ENCODE measurements around the gene SUPT20H.

Gene SUPT20H

DNA sequence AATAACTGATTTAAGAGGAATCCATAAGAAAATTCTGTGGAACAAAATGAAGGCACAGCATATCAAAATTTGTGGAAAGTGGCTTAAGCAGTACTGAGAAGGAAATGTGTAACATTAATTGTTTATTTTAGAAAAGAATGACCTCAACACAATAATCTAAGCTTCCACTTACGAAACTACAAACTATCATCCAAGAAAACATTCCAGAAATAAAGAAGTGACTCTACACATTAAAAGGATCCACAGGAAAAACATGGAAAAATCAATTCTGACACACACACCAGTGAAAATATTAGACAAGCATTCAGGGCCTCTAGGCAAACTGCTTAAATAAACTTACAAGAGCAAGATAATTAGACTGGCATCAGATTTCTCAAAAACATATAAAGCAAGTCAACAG, 44.9 kb downstream of the SUPT20H start:
- DNase-seq (ENCODE audit: extremely low spot score) = no peak
- CTCF ChIA-PET = no interaction called here
- POLR2A ChIA-PET = no interaction called here
- TF ChIP-seq FOXA1 (IDR thresholded peaks at IDR 0.05) (no peak), BHLHE40 (IDR thresholded peaks at IDR 0.05; ENCODE audit: borderline replicate concordance) (no peak)

DNA sequence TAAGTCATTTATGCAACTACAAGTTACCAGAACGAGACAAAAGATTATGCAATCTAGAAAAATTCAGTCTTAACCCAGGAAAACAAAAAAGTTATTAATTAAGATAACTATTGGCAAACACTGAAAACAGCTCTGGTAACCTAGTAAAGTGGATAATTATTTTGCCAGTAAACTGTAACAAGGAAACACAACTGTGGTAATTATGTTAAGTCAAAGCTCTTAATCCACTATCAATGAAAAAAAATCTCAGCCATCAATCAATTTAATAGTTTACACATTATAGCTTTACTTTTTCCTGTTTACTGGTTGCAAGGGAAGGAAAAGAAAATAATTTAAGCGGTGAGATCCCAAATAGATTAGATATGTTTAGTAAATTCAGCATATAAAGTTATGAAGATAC, 47.7 kb downstream of the SUPT20H start:
- ChIA-PET POLR2A (interaction anchor here (1.7 kb wide), 1 partner anchor 11 kb away, joined by 5 read pairs; the partner anchor contains the start of gene EXOSC8), CTCF (no interaction called here)
- DNase-seq (ENCODE audit: extremely low spot score) = no peak
- TF ChIP-seq ELF4 (IDR thresholded peaks at IDR 0.05) (no peak), BHLHE40 (IDR thresholded peaks at IDR 0.05; ENCODE audit: borderline replicate concordance) (no peak), FOXA1 (IDR thresholded peaks at IDR 0.05) (no peak)
- TF ChIP-seq, protein P1, sequence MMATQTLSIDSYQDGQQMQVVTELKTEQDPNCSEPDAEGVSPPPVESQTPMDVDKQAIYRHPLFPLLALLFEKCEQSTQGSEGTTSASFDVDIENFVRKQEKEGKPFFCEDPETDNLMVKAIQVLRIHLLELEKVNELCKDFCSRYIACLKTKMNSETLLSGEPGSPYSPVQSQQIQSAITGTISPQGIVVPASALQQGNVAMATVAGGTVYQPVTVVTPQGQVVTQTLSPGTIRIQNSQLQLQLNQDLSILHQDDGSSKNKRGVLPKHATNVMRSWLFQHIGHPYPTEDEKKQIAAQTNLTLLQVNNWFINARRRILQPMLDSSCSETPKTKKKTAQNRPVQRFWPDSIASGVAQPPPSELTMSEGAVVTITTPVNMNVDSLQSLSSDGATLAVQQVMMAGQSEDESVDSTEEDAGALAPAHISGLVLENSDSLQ (IDR thresholded peaks at IDR 0.05) = peak; percentile 44; the same call in 1 of the 2 replicates

DNA sequence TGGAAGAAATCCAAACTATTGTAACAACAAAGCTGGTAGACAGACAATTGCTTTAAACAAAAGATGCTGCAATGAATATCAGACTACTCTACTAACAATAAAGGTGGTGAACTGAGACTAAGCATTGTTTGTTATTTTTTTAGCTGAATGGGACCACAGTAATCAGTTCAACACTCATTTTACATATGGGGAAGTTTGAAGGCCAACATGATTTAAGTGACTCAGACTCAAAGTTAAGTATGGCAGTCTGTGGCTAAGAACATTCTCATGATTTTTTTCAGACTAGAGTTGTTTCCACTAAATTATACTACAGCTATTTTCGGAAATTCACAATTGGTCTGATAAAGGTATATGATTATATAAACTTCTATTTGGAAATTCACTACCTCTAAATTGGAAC, 48.5 kb downstream of the SUPT20H start:
- no peak for DNase-seq (ENCODE audit: extremely low spot score)
- ChIA-PET POLR2A (interaction anchor here (1.0 kb wide), 1 partner anchor 9 kb away, joined by 3 read pairs; no protein-coding TSS in a partner anchor), CTCF (no interaction called here)
- TF ChIP-seq SUZ12 (IDR thresholded peaks at IDR 0.05) (no peak), BHLHE40 (IDR thresholded peaks at IDR 0.05; ENCODE audit: borderline replicate concordance) (no peak), FOXA1 (IDR thresholded peaks at IDR 0.05) (no peak), ZNF384 (IDR thresholded peaks at IDR 0.05) (no peak), CTBP1 (IDR thresholded peaks at IDR 0.05; ENCODE audit: borderline replicate concordance) (no peak), NFRKB (IDR thresholded peaks at IDR 0.05) (no peak), L3MBTL2 (conservative IDR thresholded peaks at IDR 0.05) (no peak), FOXM1 (IDR thresholded peaks at IDR 0.05; ENCODE audit: borderline replicate concordance) (no peak), HDGF (IDR thresholded peaks at IDR 0.05; ENCODE audit: borderline replicate concordance) (no peak), LEF1 (IDR thresholded peaks at IDR 0.05; ENCODE audit: borderline replicate concordance) (no peak), ARNT (IDR thresholded peaks at IDR 0.05) (no peak), TARDBP (IDR thresholded peaks at IDR 0.05) (no peak), ELF4 (IDR thresholded peaks at IDR 0.05) (no peak)

DNA sequence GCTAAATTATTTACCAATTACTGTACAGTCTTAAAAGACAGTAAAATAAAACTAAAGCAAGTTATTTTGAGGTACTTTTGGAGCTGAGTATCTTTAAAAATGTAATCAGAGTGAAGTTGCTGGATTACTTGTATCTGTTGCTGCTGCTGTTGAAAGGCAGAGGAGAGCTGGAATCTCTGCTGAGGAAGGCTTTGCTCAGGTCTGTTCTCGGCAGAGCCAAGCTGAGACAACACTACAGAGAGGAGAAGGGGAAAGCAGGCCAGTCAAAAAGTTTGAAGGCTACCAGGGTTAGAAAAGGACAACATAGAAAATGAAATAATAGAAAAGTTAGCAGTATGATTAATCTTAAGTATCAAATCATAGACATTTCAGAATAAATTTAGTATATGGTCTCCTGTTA, 49.1 kb downstream of the SUPT20H start:
- ChIA-PET POLR2A (interaction anchor here (1.0 kb wide), 1 partner anchor 9 kb away, joined by 3 read pairs; no protein-coding TSS in a partner anchor), CTCF (no interaction called here)
- DNase-seq (ENCODE audit: extremely low spot score) = no peak
- no peak for TF ChIP-seq NFRKB (IDR thresholded peaks at IDR 0.05)
- no peak for TF ChIP-seq ELF4 (IDR thresholded peaks at IDR 0.05)
- no peak for TF ChIP-seq TARDBP (IDR thresholded peaks at IDR 0.05)
- TF ChIP-seq SUZ12 (IDR thresholded peaks at IDR 0.05) = no peak

DNA sequence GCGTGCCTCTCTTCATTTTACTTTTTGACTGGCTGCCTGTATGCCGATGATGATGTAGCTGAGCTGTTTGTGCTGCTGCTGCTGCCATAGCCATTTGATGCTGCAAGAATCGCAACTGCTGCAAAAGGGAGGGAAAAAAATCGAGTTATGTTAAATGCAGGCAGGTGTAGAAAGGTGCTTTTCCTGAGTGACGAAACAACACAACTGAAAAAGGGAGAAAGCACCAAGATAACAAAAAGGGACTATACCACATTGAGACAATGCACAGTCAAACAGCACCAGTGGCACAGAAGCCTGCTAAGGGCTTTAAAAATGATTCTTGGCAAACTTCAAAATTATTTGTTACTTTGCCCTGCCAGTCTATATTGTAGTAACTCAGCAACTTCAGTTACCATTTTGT, 49.8 kb downstream of the SUPT20H start:
- TF ChIP-seq FOXM1 (IDR thresholded peaks at IDR 0.05; ENCODE audit: borderline replicate concordance) (no peak), BHLHE40 (IDR thresholded peaks at IDR 0.05; ENCODE audit: borderline replicate concordance) (no peak), ZNF384 (IDR thresholded peaks at IDR 0.05) (no peak), FOXK2 (IDR thresholded peaks at IDR 0.05) (no peak), SUZ12 (IDR thresholded peaks at IDR 0.05) (no peak), LEF1 (IDR thresholded peaks at IDR 0.05; ENCODE audit: borderline replicate concordance) (no peak), TARDBP (IDR thresholded peaks at IDR 0.05) (no peak), ELF4 (IDR thresholded peaks at IDR 0.05) (no peak), NFRKB (IDR thresholded peaks at IDR 0.05) (no peak), ARNT (IDR thresholded peaks at IDR 0.05) (no peak), HDGF (IDR thresholded peaks at IDR 0.05; ENCODE audit: borderline replicate concordance) (no peak), L3MBTL2 (conservative IDR thresholded peaks at IDR 0.05) (no peak), CTBP1 (IDR thresholded peaks at IDR 0.05; ENCODE audit: borderline replicate concordance) (no peak), SP1 (IDR thresholded peaks at IDR 0.05) (no peak), FOXA1 (IDR thresholded peaks at IDR 0.05) (no peak)
- TF ChIP-seq, protein P1 (IDR thresholded peaks at IDR 0.05) = no peak
- POLR2A ChIA-PET = no interaction called here
- CTCF ChIA-PET = no interaction called here
- no peak for DNase-seq (ENCODE audit: extremely low spot score)

DNA sequence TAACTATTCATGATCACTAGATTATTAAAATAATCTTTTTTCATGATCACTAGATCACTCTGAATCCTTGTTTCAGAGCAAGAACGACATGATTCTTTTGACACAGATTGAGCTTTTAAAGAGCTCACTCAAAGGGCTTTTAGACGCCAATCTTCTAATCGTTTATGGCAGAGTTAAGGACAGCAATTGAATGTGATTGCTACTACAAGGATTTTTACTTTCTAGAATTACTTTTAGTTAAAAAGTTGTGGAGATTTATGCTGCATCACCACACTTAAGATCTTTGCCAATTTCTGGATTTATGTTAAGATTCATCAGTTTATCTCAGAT, 57.6 kb downstream of the SUPT20H start:
- ChIA-PET POLR2A (interaction anchor here (1.0 kb wide), 1 partner anchor 9 kb away, joined by 3 read pairs; no protein-coding TSS in a partner anchor), CTCF (no interaction called here)
- no peak for DNase-seq (ENCODE audit: extremely low spot score)
- TF ChIP-seq BHLHE40 (IDR thresholded peaks at IDR 0.05; ENCODE audit: borderline replicate concordance) (no peak), CTBP1 (IDR thresholded peaks at IDR 0.05; ENCODE audit: borderline replicate concordance) (no peak), ZNF384 (IDR thresholded peaks at IDR 0.05) (no peak), ARNT (IDR thresholded peaks at IDR 0.05) (no peak), NFRKB (IDR thresholded peaks at IDR 0.05) (no peak), SP1 (IDR thresholded peaks at IDR 0.05) (no peak), L3MBTL2 (conservative IDR thresholded peaks at IDR 0.05) (no peak), FOXM1 (IDR thresholded peaks at IDR 0.05; ENCODE audit: borderline replicate concordance) (no peak), HDGF (IDR thresholded peaks at IDR 0.05; ENCODE audit: borderline replicate concordance) (no peak), TARDBP (IDR thresholded peaks at IDR 0.05) (no peak), ELF4 (IDR thresholded peaks at IDR 0.05) (no peak), LEF1 (IDR thresholded peaks at IDR 0.05; ENCODE audit: borderline replicate concordance) (no peak), SUZ12 (IDR thresholded peaks at IDR 0.05) (no peak)
- TF ChIP-seq, protein P1 (IDR thresholded peaks at IDR 0.05) = no peak
